Omental fat pad (tissue), 4 donors: ENCODE measurements around the gene DHRS11. TPM values are rescaled to one million over a fixed set of nuclear protein-coding genes. Genes with fewer than 3 reads are reported as not detected.

ENCODE experiments used
- ATAC-seq: fragments of 150-250 bp; one replicate; pipeline ENCODE4 v1.9.1; 2016; ENCODE audit warnings: mild to moderate bottlenecking, moderate library complexity; ENCODE audit not compliant: low FRiP score
- DNase-seq: peaks from one replicate; pipeline ENCODE4 v3.0.0-alpha.2; 2019; ENCODE audit warnings: low spot score
- CTCF ChIP-seq, 3 donors: fragments of 450-650 bp; IDR thresholded peaks; one replicate each; pipeline ENCODE4 v1.5.1; 2016 to 2017; ENCODE audit warnings: antibody characterized with exemption in 3 of 3, mild to moderate bottlenecking in 3 of 3, moderate library complexity in 2 of 3
- total RNA-seq, 4 donors: library from RNA; depleted of rRNA; stranded (reverse); fragments of >200 nt; gene quantifications; one replicate each; pipeline ENCODE4 v1.1.0, GENCODE V29; 2016

Gene DHRS11
- total RNA-seq, 4 donors from 2014 or later: 5.6 to 19.8 (median 11.1) TPM

DNA sequence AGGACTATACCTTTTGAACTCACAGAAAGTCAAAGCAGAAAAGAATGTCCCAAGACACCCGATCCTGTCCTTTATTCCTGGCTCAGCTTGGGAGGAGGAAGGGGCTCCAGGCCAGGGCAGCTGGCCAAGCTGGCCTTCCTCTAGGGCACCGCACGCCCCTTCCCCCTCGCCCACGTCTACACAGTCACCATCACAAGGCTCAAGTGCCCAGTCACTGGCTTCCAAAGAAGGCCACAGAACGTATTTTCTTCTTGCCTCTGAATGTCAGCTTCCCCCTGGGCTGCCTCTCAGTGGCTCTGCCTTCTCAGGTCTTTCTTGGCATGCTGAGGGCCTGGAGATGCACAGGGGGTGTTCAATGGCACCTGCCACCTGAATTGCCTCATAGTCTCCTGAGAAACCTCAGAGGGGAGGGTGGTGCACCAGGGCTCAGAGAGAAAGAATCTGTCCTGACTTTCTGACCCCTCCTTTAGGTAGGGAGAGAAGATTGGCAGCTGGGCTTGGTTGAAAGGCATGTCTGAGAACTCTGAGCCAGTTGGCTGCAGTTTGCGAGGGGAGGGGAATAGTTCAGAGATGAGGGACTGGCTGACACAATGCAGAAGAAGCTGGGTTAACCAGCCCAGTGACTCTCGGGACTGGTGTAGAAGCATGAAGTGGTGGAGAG is 2.1 kb downstream of the DHRS11 start:
- TF ChIP-seq CTCF (IDR thresholded peaks at IDR 0.05): no peak
- DNase-seq: no peak
- no peak for ATAC-seq

DNA sequence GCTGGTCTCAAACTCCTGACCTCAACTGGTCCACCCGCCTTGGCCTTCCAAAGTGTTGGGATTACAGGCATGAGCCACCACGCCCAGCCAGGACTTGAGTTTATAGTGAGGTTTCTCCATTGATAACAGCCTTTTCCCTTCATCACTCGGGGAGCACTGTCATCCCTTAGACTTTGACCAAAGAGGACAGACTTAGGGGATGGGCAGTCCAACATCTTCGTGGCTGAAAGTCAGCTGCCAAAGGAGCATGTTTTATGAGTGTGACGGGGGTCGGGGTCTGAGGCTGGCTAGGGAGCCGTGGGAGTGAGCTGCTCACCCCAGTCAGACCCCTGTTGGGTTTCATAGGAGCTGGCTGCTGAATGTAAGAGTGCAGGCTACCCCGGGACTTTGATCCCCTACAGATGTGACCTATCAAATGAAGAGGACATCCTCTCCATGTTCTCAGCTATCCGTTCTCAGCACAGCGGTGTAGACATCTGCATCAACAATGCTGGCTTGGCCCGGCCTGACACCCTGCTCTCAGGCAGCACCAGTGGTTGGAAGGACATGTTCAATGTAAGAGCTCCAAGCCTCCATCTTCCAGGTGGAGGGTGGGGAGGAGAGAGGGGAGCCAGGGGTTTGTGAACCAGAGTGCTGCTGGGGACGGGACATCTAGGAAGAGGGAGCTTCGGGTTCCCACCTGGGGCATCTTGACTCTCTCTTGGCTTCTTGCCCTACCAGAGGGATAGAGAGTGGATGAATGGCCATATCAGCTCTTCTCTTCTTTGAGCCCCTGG is 3.1 kb downstream of the DHRS11 start:
- no peak for TF ChIP-seq CTCF (IDR thresholded peaks at IDR 0.05)
- no peak for DNase-seq
- no peak for ATAC-seq

GRCh38 chr17:36597226-36597625 is 5.5 kb downstream of the DHRS11 start:
- ATAC-seq (no peak), DNase-seq (no peak)
- TF ChIP-seq CTCF (IDR thresholded peaks at IDR 0.05): no peak

- DNase-seq: no peak
- no peak for TF ChIP-seq CTCF (IDR thresholded peaks at IDR 0.05)
- ATAC-seq: no peak
These were observed 6.4 kb downstream of the DHRS11 start for GRCh38 chr17:36597866-36598777.

- no peak for ATAC-seq
- no peak for TF ChIP-seq CTCF (IDR thresholded peaks at IDR 0.05)
- no peak for DNase-seq
These were observed 7.3 kb downstream of the DHRS11 start for GRCh38 chr17:36598951-36599401.

DNA sequence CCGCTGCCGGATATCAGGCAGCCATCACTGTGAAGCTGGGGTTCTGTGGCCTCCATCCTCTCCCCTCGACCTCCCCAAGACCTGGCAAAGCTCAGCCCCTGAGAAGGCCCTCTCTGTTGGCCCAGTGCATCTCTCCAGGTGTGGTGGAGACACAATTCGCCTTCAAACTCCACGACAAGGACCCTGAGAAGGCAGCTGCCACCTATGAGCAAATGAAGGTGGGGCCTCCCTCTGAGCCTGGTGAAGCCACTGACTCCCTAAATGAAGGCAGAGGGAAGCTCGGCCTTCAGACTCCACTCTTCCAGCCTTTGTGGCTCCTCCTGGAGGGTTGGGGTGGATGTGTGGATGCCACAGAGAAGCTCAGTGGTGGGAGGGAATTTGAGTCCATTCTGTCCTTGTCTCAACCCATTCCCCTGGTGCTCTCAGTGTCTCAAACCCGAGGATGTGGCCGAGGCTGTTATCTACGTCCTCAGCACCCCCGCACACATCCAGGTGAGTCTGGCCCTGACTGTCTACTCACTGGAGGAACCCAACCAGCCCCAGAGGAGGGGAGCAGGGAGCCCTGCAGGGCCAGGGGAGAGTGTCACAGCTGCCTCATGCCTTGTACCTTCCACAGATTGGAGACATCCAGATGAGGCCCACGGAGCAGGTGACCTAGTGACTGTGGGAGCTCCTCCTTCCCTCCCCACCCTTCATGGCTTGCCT is 8.0 kb downstream of the DHRS11 start:
- DNase-seq: no peak
- no peak for ATAC-seq
- no peak for TF ChIP-seq CTCF (IDR thresholded peaks at IDR 0.05)
